Sigmoid colon (tissue), 7 donors: ENCODE results near the gene SORCS2. TPM values are rescaled to one million over a fixed set of nuclear protein-coding genes. Genes with fewer than 3 reads are reported as not detected.

Experiments used
- DNase-seq: peaks from one replicate; pipeline ENCODE4 v3.0.0-alpha.2; 2019
- H3K27ac ChIP-seq, 4 donors: fragments of 200-600 bp; sonication (generic); one replicate each; pipeline ENCODE4 v1.5.1; 2016 to 2019; ENCODE audit warnings: mild to moderate bottlenecking in 1 of 4
- H3K27me3 ChIP-seq, 3 donors: fragments of 200-600 bp; sonication (generic); one replicate each; pipeline ENCODE4 v1.5.1; 2019; ENCODE audit warnings: mild to moderate bottlenecking in 1 of 3
- H3K36me3 ChIP-seq, 4 donors: fragments of 200-600 bp; sonication (generic); one replicate each; pipeline ENCODE4 v1.5.1; 2016 to 2019
- H3K4me1 ChIP-seq, 4 donors: fragments of 200-600 bp; sonication (generic); one replicate each; pipeline ENCODE4 v1.5.1; 2017 to 2019
- H3K4me3 ChIP-seq, 4 donors: fragments of 200-600 bp; sonication (generic); one replicate each; pipeline ENCODE4 v1.5.1; 2017 to 2019; ENCODE audit warnings: mild to moderate bottlenecking in 2 of 4, moderate library complexity in 1 of 4
- H3K9me3 ChIP-seq, 4 donors: fragments of 200-600 bp in 3 of 4; sonication (generic) in 3 of 4; one replicate each; pipeline versions ENCODE4 v1.5.1 to v1.6.1; 2013 to 2019
- EP300 ChIP-seq, 4 donors: sonication (generic); formaldehyde crosslinking; IDR thresholded peaks; one replicate each; pipeline ENCODE4 v1.6.1; 2017; ENCODE audit warnings: antibody characterized with exemption in 4 of 4
- POLR2A ChIP-seq, 2 donors: fragments of 450-650 bp; IDR thresholded peaks; one replicate each; pipeline ENCODE4 v1.6.1; 2016; ENCODE audit warnings: antibody characterized with exemption in 2 of 2, mild to moderate bottlenecking in 2 of 2, moderate library complexity in 2 of 2
- POLR2AphosphoS5 ChIP-seq, 4 donors: sonication (generic); formaldehyde crosslinking; IDR thresholded peaks; one replicate each; pipeline ENCODE4 v1.6.1; 2017; ENCODE audit warnings: antibody characterized with exemption in 4 of 4
- WGBS, 2 donors: extraction: QIAGEN DNeasy Blood & Tissue Kit; methylation state at CpG; one replicate each; pipeline ENCODE4 v1.1.7; 2013; 5-methylcytosine and 5-hydroxymethylcytosine counted together
- intact Hi-C: fragments of 100-400 bp; cut with DNase I; formaldehyde crosslinking; loops from one replicate; pipeline ENCODE4 v1.15.1; 2023
- polyA plus RNA-seq, 3 donors: library from polyadenylated mRNA; stranded (reverse); fragments of 200-250 nt; gene quantifications; one replicate each; pipeline ENCODE4 v1.2.3, GENCODE V29; 2013
- total RNA-seq, 4 donors: library from RNA; depleted of rRNA; stranded (reverse); fragments of >200 nt; gene quantifications; one replicate each; pipeline ENCODE4 v1.1.0, GENCODE V29; 2016
- TF ChIP-seq, protein P1 (sequence below), 4 experiments: fragments of 450-650 bp in 3 of 4; fragments of 200-600 bp in 1 of 4; IDR thresholded peaks; one replicate each; pipeline ENCODE4 v1.5.1; 2016 to 2019; ENCODE audit warnings: antibody characterized with exemption in 4 of 4, mild to moderate bottlenecking in 3 of 4, moderate library complexity in 2 of 4
- donor health status: healthy with polysubstance abuse.
- donor health status: Bipolar disorder and iron deficiency.
- donor health status: healthy.

The SORCS2 gene
- total and polyA plus RNA-seq, 7 donors: 1.8 to 6.4 (median 3.9) TPM; not detected in 2

DNA sequence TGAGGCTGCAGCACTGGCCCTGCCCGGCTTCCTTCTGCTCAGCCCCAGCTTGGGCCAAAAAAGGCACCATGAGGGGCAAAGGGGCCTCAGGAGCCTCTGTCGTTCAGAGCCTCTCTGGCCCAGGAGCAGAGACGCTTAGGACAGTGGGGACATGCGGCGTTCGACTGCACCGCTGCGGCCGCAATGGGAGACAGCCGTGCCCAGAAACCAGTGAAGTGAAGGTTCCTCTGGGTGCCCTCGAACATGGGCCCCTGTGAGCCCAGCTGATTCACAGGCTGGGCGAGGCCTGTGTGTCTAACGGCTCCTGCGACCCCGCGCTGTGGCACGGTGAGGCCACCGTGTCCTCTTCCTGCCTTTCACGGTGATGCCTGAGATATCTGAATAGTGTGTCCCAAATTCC lies 512.3 kb downstream of the SORCS2 start:
- no peak for TF ChIP-seq POLR2A (IDR thresholded peaks at IDR 0.05)
- TF ChIP-seq, protein P1, sequence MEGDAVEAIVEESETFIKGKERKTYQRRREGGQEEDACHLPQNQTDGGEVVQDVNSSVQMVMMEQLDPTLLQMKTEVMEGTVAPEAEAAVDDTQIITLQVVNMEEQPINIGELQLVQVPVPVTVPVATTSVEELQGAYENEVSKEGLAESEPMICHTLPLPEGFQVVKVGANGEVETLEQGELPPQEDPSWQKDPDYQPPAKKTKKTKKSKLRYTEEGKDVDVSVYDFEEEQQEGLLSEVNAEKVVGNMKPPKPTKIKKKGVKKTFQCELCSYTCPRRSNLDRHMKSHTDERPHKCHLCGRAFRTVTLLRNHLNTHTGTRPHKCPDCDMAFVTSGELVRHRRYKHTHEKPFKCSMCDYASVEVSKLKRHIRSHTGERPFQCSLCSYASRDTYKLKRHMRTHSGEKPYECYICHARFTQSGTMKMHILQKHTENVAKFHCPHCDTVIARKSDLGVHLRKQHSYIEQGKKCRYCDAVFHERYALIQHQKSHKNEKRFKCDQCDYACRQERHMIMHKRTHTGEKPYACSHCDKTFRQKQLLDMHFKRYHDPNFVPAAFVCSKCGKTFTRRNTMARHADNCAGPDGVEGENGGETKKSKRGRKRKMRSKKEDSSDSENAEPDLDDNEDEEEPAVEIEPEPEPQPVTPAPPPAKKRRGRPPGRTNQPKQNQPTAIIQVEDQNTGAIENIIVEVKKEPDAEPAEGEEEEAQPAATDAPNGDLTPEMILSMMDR (IDR thresholded peaks at IDR 0.05): no peak
- no peak for TF ChIP-seq EP300 (IDR thresholded peaks at IDR 0.05)
- Histone ChIP-seq H3K9me3 (no peaks in the 10 kb centered on the region), H3K4me3 (no peak overlapping the region), H3K36me3 (no peaks in the 10 kb centered on the region), H3K27me3 (peaks cover 0 to 2% (median 0%) of the 10 kb centered on the region in 3 donors), H3K4me1 (no peaks in the 10 kb centered on the region), H3K27ac (no peak overlapping the region)
- no peak for DNase-seq
- intact Hi-C loops: no loop called here
- WGBS, 2 donors: 85 to 89% methylated on average over 19 of the region's 19 CpGs

GRCh38 chr4:7705062-7705461 lies 512.7 kb downstream of the SORCS2 start:
- Histone ChIP-seq H3K27me3 (peaks cover 0 to 2% (median 0%) of the 10 kb centered on the region in 3 donors), H3K36me3 (no peaks in the 10 kb centered on the region), H3K9me3 (no peaks in the 10 kb centered on the region), H3K4me3 (no peak overlapping the region), H3K27ac (no peak overlapping the region), H3K4me1 (no peaks in the 10 kb centered on the region)
- DNase-seq: no peak
- intact Hi-C loops: no loop called here
- WGBS, 2 donors: 76 to 80% methylated on average over 8 of the region's 8 CpGs
- TF ChIP-seq EP300 (IDR thresholded peaks at IDR 0.05): no peak
- TF ChIP-seq POLR2A (IDR thresholded peaks at IDR 0.05): no peak
- no peak for TF ChIP-seq POLR2AphosphoS5 (IDR thresholded peaks at IDR 0.05)
- TF ChIP-seq, protein P1 (IDR thresholded peaks at IDR 0.05): no peak

GRCh38 chr4:7705593-7705992 lies 513.3 kb downstream of the SORCS2 start:
- TF ChIP-seq POLR2A (IDR thresholded peaks at IDR 0.05) (no peak), POLR2AphosphoS5 (IDR thresholded peaks at IDR 0.05) (no peak), EP300 (IDR thresholded peaks at IDR 0.05) (no peak)
- TF ChIP-seq, protein P1 (IDR thresholded peaks at IDR 0.05): no peak
- H3K4me1 ChIP-seq: no peaks in the 10 kb centered on the region
- H3K36me3 ChIP-seq: no peaks in the 10 kb centered on the region
- 32 to 51% methylated on average over 7 of the region's 7 CpGs for WGBS, 2 donors
- H3K27me3 ChIP-seq: peaks cover 0 to 2% (median 0%) of the 10 kb centered on the region in 3 donors
- DNase-seq: no peak
- intact Hi-C loops: no loop called here
- H3K27ac ChIP-seq: no peak overlapping the region
- H3K9me3 ChIP-seq: no peaks in the 10 kb centered on the region
- no peak overlapping the region for H3K4me3 ChIP-seq

DNA sequence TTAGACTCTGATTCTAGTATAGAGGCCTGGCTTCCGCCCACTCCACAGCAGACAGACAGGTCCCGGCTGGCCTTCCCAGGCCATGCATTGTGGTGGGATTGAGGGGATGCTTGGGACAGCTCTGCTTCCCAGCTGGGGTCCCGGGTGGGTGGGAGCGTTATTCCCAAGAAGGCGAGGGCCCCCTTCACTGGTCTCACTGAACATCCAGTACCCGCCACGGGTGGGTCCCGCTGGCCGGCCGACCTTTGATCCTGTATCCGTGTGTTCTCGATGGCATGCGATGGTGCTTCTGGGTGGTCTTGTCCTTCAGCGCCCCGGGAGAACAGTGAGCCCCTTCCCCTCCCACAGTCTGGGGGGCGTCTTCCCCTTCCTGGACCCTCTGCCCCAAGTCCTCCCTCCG lies 515.9 kb downstream of the SORCS2 start:
- H3K27ac ChIP-seq: no peak overlapping the region
- intact Hi-C loops: no loop called here
- WGBS, 2 donors: 73 to 80% methylated on average over 17 of the region's 17 CpGs
- H3K9me3 ChIP-seq: no peaks in the 10 kb centered on the region
- DNase-seq: no peak
- H3K4me3 ChIP-seq: no peak overlapping the region
- TF ChIP-seq, protein P1 (IDR thresholded peaks at IDR 0.05): no peak
- TF ChIP-seq POLR2AphosphoS5 (IDR thresholded peaks at IDR 0.05): no peak
- no peak for TF ChIP-seq POLR2A (IDR thresholded peaks at IDR 0.05)
- no peak for TF ChIP-seq EP300 (IDR thresholded peaks at IDR 0.05)
- no peaks in the 10 kb centered on the region for H3K4me1 ChIP-seq
- H3K27me3 ChIP-seq: no peaks in the 10 kb centered on the region
- no peaks in the 10 kb centered on the region for H3K36me3 ChIP-seq

- Histone ChIP-seq H3K4me1 (no peaks in the 10 kb centered on the region), H3K4me3 (no peak overlapping the region), H3K27me3 (no peaks in the 10 kb centered on the region), H3K36me3 (no peaks in the 10 kb centered on the region), H3K27ac (no peak overlapping the region), H3K9me3 (no peaks in the 10 kb centered on the region)
- no peak for DNase-seq
- 52 to 62% methylated on average over 15 of the region's 15 CpGs for WGBS, 2 donors
- intact Hi-C loops: no loop called here
- TF ChIP-seq, protein P1 (IDR thresholded peaks at IDR 0.05): no peak
- no peak for TF ChIP-seq POLR2AphosphoS5 (IDR thresholded peaks at IDR 0.05)
- no peak for TF ChIP-seq EP300 (IDR thresholded peaks at IDR 0.05)
- TF ChIP-seq POLR2A (IDR thresholded peaks at IDR 0.05): no peak
Observed at GRCh38 chr4:7708981-7709380, 516.6 kb downstream of the SORCS2 start.
